ENCODE results near the gene MTIF3.

The MTIF3 gene

GRCh38 chr13:27440408-27440807, 10.0 kb downstream of the MTIF3 start:
- Mint-ChIP-seq H3K36me3 (ENCODE audit: low read depth) (peaks cover 59% of the 10 kb centered on the region), H3K4me1 (peaks cover under 1% of the 10 kb centered on the region), H3K27ac (no peak overlapping the region), H3K4me3 (no peak overlapping the region), H3K9me3 (no peaks in the 10 kb centered on the region), H3K27me3 (ENCODE audit: low read depth) (no peaks in the 10 kb centered on the region)
- no peak for TF ChIP-seq CTCF (IDR thresholded peaks at IDR 0.05; ENCODE audit: unreplicated experiment in 3 of 3)

GRCh38 chr13:27437126-27437525, 13.2 kb downstream of the MTIF3 start:
- H3K4me1 Mint-ChIP-seq: no peaks in the 10 kb centered on the region
- H3K9me3 Mint-ChIP-seq: no peaks in the 10 kb centered on the region
- no peak for TF ChIP-seq CTCF (IDR thresholded peaks at IDR 0.05; ENCODE audit: unreplicated experiment in 3 of 3)
- H3K27ac Mint-ChIP-seq: no peak overlapping the region
- H3K36me3 Mint-ChIP-seq (ENCODE audit: low read depth): peaks cover 67% of the 10 kb centered on the region
- no peaks in the 10 kb centered on the region for H3K27me3 Mint-ChIP-seq (ENCODE audit: low read depth)
- no peak overlapping the region for H3K4me3 Mint-ChIP-seq

- Mint-ChIP-seq H3K9me3 (no peaks in the 10 kb centered on the region), H3K27me3 (ENCODE audit: low read depth) (no peaks in the 10 kb centered on the region), H3K4me1 (peaks cover 8% of the 10 kb centered on the region), H3K36me3 (ENCODE audit: low read depth) (peaks cover 62% of the 10 kb centered on the region), H3K4me3 (no peak overlapping the region), H3K27ac (no peak overlapping the region)
- no peak for TF ChIP-seq CTCF (IDR thresholded peaks at IDR 0.05; ENCODE audit: unreplicated experiment in 3 of 3)
Measured at GRCh38 chr13:27432611-27433210, 17.7 kb downstream of the MTIF3 start.

- no peaks in the 10 kb centered on the region for H3K27me3 Mint-ChIP-seq (ENCODE audit: low read depth)
- H3K4me3 Mint-ChIP-seq: no peak overlapping the region
- no peaks in the 10 kb centered on the region for H3K9me3 Mint-ChIP-seq
- H3K36me3 Mint-ChIP-seq (ENCODE audit: low read depth): peaks cover 62% of the 10 kb centered on the region
- no peak overlapping the region for H3K27ac Mint-ChIP-seq
- H3K4me1 Mint-ChIP-seq: peaks cover 8% of the 10 kb centered on the region
- no peak for TF ChIP-seq CTCF (IDR thresholded peaks at IDR 0.05; ENCODE audit: unreplicated experiment in 3 of 3)
Measured at GRCh38 chr13:27432180-27432579, 18.2 kb downstream of the MTIF3 start.

- TF ChIP-seq CTCF (IDR thresholded peaks at IDR 0.05; ENCODE audit: unreplicated experiment in 3 of 3): no peak
- Mint-ChIP-seq H3K4me1 (peaks cover 32% of the 10 kb centered on the region), H3K4me3 (peak overlapping the region; percentile 33 to 67 (median 35)), H3K9me3 (no peaks in the 10 kb centered on the region), H3K27ac (no peak overlapping the region), H3K36me3 (ENCODE audit: low read depth) (peaks cover 44% of the 10 kb centered on the region), H3K27me3 (ENCODE audit: low read depth) (no peaks in the 10 kb centered on the region)
Measured at GRCh38 chr13:27428160-27428559, 22.2 kb downstream of the MTIF3 start.

- Mint-ChIP-seq H3K27me3 (ENCODE audit: low read depth) (no peaks in the 10 kb centered on the region), H3K36me3 (ENCODE audit: low read depth) (peaks cover 44% of the 10 kb centered on the region), H3K4me1 (peaks cover 35% of the 10 kb centered on the region), H3K27ac (no peak overlapping the region), H3K9me3 (no peaks in the 10 kb centered on the region), H3K4me3 (peak overlapping the region in 2 of 3 experiments; percentile 41 to 67)
- TF ChIP-seq CTCF (IDR thresholded peaks at IDR 0.05; ENCODE audit: unreplicated experiment in 3 of 3): no peak
Measured at GRCh38 chr13:27427641-27428040, 22.7 kb downstream of the MTIF3 start.
